Camera-type eye (tissue), 1 donor: ENCODE data around the gene EVX2. TPM values are rescaled to one million over a fixed set of nuclear protein-coding genes. Genes with fewer than 3 reads are reported as not detected.

Source experiments
- total RNA-seq: library from RNA; depleted of rRNA; stranded (reverse); fragments of >200 nt; gene quantifications from one replicate; pipeline ENCODE4 v1.2.3, GENCODE V29; 2014

Gene EVX2
- total RNA-seq, result not detected

DNA sequence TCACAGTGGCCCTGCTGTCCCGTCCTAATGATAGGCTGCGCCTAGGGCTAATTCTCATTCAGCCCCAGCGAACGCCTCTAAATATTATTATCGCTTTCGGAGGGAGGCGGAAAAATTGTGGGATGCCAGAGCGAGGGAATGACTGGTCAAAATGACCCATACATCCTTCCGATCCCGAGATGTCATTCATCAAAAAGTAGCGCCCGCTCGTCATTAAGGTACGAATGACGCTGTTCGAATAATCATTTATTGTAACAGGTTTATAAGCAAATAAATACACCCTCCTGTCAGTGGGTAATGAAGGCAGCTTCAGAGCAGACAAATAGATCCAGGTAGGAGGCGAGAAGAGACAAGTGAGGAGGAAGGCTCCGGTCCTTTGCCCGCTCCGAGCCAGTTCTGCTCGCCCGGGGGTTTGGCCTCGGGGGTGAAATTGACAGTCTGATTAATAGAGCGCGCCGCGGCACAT lies at the start of gene EVX2:
Gene EVX2, minus strand, starts transcription at position 167 of the 466 bp plus-strand sequence. CDS start 186 bp downstream, outside the sequence.

DNA sequence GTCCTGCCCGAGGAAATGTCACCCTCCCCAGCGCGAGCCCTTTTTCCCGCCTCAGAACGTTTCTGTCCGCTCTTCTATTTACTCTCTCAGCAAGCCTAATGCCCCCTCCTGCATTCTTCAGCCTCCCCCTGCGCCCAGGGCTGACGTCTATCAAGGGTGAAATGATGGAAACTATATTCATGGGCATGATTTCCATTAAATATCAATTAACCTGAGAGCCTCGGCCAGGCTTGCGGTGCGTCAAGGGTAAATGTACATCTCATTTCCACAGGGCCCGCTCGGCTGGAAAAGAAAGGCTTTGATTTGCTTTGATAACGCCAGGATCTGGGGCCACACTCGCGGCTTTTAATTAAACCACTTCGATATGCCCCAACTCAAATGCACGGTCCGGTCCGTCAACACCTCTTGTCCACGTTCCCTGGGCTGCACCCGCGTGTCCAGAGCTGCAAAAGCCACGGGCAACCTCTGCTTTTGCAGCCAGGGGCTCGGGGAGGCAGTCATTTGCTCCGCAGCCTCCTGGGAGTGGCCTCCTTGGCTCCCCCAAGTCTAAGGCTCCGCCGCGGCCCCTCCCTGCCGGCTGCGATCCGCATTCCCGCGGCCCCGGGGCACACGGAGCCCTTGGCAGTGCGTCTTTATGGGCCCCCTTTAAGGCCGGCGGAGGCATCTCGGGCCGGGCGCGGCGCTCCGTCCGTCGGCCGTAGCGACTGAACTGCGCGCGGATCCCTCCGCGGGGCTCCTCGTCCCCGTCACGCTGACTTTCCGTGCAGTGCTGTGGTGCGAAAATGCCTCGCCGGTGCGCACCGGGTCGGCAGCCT lies 45.4 kb upstream of the EVX2 start, which contains the start of gene HOXD8:
Gene HOXD8, plus strand, starts transcription at position 724 of the 815 bp plus-strand sequence. CDS start 662 bp downstream, outside the sequence.

DNA sequence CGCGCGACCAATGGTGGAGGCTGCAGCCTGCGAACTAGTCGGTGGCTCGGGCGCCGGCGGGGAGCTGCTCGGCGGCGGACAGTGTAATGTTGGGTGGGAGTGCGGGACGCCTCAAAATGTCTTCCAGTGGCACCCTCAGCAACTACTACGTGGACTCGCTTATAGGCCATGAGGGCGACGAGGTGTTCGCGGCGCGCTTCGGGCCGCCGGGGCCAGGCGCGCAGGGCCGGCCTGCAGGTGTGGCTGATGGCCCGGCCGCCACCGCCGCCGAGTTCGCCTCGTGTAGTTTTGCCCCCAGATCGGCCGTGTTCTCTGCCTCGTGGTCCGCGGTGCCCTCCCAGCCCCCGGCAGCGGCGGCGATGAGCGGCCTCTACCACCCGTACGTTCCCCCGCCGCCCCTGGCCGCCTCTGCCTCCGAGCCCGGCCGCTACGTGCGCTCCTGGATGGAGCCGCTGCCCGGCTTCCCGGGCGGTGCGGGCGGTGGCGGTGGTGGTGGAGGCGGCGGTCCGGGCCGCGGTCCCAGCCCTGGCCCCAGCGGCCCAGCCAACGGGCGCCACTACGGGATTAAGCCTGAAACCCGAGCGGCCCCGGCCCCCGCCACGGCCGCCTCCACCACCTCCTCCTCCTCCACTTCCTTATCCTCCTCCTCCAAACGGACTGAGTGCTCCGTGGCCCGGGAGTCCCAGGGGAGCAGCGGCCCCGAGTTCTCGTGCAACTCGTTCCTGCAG lies 39.1 kb upstream of the EVX2 start, which contains the start of gene HOXD9:
Gene HOXD9, plus strand, starts transcription at position 37 of the 728 bp plus-strand sequence. Its CDS starts 50 bp downstream, at position 87.

DNA sequence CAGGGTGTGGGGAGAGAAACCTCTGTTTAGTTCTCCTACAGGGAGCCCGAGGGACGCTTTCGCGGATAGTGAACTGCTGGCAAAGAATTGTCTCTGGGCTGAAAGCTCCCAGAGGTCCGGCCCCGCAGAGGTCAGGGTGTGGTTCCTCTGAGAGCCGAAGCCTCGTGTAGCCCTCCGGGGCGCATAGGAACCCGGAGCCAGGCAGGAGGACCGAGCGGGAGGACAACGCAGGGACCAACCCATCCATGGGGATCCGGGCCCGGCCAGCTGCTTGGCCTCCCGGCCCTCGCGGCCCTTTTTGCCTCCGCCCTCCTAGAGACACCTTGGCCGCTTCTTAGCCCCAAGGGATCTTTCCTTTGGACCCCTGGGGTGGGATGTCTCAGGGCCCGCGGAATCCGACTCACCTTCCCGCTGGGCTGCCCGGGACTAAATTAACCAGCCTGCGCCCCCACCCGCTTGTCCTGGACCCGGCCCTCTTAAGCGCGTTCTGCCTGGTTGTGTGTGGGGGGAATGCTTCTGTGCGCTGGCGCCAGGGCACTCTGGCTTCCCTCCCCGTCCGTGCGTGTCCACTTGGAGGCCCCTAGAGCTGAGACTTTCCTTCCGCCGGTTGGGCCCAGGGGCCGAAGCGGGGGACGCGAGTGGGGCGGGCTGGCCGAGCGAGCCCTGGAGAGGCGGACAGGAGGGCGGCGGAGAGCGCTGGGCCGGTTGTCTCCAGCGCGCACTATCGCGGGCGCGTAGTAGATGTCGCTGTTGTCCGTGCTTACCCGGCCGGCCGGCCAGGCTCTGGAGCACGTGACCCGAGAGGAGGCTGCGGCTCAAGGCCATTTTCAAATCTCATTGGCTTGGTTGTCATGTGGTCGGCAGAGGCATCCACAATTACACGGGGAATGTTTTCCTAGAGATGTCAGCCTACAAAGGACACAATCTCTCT lies 32.4 kb upstream of the EVX2 start, which contains the start of gene HOXD10:
Gene HOXD10, plus strand, starts transcription at position 896 of the 931 bp plus-strand sequence. CDS start 56 bp downstream, outside the sequence.

DNA sequence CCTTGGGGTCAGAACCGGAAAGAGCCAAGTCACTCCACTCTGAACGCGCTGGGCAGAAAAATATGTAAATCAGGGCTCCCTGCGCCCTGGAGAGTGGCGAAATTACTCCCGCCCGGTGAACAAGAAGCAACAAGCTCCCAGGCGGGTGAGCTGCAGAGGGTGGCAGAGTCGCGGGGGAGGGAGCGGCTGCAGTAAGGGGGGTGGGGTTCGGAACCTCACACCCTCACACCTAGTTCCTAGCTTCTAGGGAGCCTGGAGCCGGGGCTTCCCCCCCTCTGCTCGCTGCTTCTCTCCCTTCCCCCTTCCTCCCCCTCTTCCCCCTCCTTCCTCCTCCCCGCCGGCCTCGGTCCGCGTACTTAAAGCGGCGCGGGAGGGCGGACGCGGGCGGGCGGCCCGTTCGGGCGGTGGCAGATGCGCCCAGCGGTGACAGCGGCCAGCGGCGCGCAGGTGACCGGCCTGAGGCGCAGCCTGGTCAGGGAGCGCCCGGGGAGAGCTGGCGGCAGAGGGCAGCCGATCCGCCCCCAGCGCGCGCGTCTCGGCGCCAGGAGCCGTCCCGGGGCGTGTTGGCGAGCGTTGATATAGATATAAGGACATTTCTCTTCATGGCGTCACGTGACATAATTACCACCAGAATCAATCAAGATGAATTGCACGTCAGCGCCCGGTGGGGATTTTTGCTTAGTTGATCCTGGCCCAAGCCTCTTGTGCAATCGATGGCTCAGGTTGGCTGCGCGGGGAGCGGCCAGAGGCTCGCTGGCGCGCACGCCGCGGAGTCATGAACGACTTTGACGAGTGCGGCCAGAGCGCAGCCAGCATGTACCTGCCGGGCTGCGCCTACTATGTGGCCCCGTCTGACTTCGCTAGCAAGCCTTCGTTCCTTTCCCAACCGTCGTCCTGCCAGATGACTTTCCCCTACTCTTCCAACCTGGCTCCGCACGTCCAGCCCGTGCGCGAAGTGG lies 23.1 kb upstream of the EVX2 start, which contains the start of gene HOXD11:
Gene HOXD11, plus strand, starts transcription at position 700 of the 959 bp plus-strand sequence. Its CDS starts 76 bp downstream, at position 776.

DNA sequence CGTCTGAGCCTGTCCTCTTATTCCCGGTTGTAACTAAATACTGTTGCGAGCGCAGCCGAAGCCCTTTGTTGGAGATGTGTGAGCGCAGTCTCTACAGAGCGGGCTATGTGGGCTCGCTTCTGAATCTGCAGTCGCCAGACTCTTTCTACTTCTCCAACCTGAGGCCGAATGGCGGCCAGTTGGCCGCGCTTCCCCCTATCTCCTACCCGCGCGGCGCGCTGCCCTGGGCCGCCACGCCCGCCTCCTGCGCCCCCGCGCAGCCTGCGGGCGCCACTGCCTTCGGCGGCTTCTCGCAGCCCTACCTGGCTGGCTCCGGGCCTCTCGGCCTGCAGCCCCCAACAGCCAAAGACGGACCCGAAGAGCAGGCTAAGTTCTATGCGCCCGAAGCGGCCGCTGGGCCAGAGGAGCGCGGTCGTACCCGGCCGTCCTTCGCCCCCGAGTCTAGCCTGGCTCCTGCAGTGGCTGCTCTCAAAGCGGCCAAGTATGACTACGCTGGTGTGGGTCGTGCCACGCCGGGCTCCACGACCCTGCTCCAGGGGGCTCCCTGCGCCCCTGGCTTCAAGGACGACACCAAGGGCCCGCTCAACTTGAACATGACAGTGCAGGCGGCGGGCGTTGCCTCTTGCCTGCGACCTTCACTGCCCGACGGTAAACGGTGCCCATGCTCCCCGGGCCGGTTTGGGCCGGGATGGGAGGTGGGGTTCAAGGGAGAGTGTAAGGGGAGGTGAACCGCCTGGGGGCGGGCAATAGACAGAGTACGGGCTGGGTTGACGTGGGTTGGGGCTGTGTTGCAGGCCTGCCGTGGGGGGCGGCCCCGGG lies 16.2 kb upstream of the EVX2 start, which contains the start of gene HOXD12:
Gene HOXD12, plus strand, starts transcription at position 68 of the 819 bp plus-strand sequence. Its CDS starts 7 bp downstream, at position 75.

DNA sequence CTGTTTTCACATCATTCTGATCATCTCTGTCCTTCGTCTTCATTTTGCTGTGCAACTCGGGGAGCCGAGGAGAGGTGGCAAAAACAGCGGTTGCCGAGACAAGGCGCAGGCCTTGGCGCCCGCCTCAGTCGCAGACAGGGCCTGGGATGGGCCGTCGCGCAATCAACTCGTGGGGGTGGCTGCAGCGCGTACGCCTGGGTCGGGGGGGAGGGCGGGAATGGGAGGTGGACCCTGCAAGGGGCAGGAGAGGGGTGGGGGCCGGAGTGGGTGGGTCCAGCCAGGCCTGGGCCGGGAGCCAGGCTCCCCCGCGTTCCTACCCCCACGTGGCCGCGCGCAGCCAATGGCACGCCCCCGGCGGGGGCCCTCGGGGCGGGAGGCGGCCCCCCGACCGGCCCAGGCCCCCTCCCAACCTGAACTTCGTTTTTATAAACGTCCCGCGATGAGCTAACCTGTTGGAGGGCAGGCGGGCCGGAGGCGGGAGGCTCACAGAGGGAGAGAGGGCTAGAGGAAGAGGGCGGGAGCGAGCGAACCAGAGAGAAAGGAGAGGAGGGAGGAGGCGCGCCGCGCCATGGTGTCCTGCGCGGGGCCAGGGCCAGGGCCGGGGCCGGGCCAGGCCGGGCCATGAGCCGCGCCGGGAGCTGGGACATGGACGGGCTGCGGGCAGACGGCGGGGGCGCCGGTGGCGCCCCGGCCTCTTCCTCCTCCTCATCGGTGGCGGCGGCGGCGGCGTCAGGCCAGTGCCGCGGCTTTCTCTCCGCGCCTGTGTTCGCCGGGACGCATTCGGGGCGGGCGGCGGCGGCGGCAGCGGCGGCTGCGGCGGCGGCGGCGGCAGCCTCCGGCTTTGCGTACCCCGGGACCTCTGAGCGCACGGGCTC lies 8.7 kb upstream of the EVX2 start, which contains the start of gene HOXD13:
Gene HOXD13, plus strand, starts transcription at position 452 of the 875 bp plus-strand sequence. Its CDS starts 170 bp downstream, at position 622.

Other genes starting within 250 kb of the EVX2 start
- 127 TPM for gene LNPK, start 81.7 kb downstream of the EVX2 start, total RNA-seq
- not detected for gene HOXD13, start 8.8 kb upstream of the EVX2 start, total RNA-seq
- gene HOXD12, start 15.8 kb upstream of the EVX2 start, total RNA-seq, result not detected
- gene HOXD11, start 23.3 kb upstream of the EVX2 start, total RNA-seq, result not detected
- 0.16 TPM for gene HOXD10, start 32.8 kb upstream of the EVX2 start, total RNA-seq
- gene HOXD9, start 38.8 kb upstream of the EVX2 start, total RNA-seq, result 1.0 TPM
- 2.1 TPM for gene HOXD8, start 45.7 kb upstream of the EVX2 start, total RNA-seq
- gene HOXD4, start 67.6 kb upstream of the EVX2 start, total RNA-seq, result 0.33 TPM
- gene HOXD3, start 73.3 kb upstream of the EVX2 start, total RNA-seq, result 3.0 TPM
- 0.27 TPM for gene HOXD1, start 104.7 kb upstream of the EVX2 start, total RNA-seq
- 29.2 TPM for gene MTX2, start 185.5 kb upstream of the EVX2 start, total RNA-seq